AG09309 (cell line): Measurements from ENCODE around the gene FOXP4.

Source experiments
- DNase-seq: peaks from one replicate; pipeline ENCODE4 v3.0.0-alpha.2; 2010; ENCODE audit warnings: low read depth
- H3K4me3 ChIP-seq: 2 replicates; pipeline ENCODE4 v1.5.1; 2011; ENCODE audit warnings: mild to moderate bottlenecking, low read depth, low read length, moderate library complexity; ENCODE audit not compliant: control insufficient read depth
- CTCF ChIP-seq: IDR thresholded peaks from 2 replicates; pipeline ENCODE4 v1.5.1; 2011; ENCODE audit warnings: mild to moderate bottlenecking, low read depth, low read length, inconsistent platforms; ENCODE audit not compliant: insufficient read depth, control insufficient read depth; ENCODE audit errors: missing control alignments

Gene FOXP4

GRCh38 chr6:41637194-41638001, 91.2 kb downstream of the FOXP4 start:
- TF ChIP-seq CTCF, result no peak
- DNase-seq, result no peak
- no peak overlapping the region for H3K4me3 ChIP-seq

- no peak for DNase-seq
- peak within 1 kb of the TSS; percentile 4 for H3K4me3 ChIP-seq
- TF ChIP-seq CTCF, result no peak
These were observed 92.1 kb downstream of the FOXP4 start, which contains the start of gene MDFI for GRCh38 chr6:41638002-41638934. TSS of gene MDFI (plus strand) at chr6:41638468. CDS start at chr6:41638750, 282 bp downstream.

GRCh38 chr6:41638935-41639808, 93.0 kb downstream of the FOXP4 start:
- no peak for TF ChIP-seq CTCF
- no peak for DNase-seq
- peak overlapping the region; percentile 4 for H3K4me3 ChIP-seq

GRCh38 chr6:41639809-41640371, 93.7 kb downstream of the FOXP4 start:
- no peak overlapping the region for H3K4me3 ChIP-seq
- TF ChIP-seq CTCF, result no peak

GRCh38 chr6:41640426-41640825, 94.2 kb downstream of the FOXP4 start:
- TF ChIP-seq CTCF, result no peak
- H3K4me3 ChIP-seq, result no peak overlapping the region
- DNase-seq, result no peak

More at GRCh38 chr6:41639809-41640371, 93.7 kb downstream of the FOXP4 start:
- DNase-seq, result no peak
